ENCODE data around the gene CUBN. TPM values are rescaled to one million over a fixed set of nuclear protein-coding genes. Genes with fewer than 3 reads are reported as not detected.

The CUBN gene
- polyA plus RNA-seq, 5 donors, result 2.1 to 6.2 (median 3.4) TPM

DNA sequence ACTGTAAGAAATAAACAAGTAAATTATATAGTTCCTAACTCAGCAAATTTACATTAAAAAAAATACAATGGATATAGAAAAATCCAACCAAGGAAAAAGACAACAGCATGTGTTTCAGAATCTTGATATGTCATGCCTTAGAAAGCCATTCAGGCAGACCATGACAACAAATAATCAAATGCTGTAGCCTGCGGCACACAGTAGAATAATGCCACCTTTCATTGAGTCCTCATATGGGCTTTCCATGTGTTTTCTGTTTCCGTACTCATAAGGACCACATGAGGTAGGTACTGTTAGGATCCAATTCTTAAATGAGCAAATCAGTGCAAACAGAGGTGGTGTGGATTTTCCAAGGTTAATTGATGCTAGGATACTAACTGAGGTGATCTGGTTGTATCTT is 138.6 kb downstream of the CUBN start:
- DNase-seq, result no peak

GRCh38 chr10:16989826-16990293 is 139.8 kb downstream of the CUBN start:
- no peak for DNase-seq

DNA sequence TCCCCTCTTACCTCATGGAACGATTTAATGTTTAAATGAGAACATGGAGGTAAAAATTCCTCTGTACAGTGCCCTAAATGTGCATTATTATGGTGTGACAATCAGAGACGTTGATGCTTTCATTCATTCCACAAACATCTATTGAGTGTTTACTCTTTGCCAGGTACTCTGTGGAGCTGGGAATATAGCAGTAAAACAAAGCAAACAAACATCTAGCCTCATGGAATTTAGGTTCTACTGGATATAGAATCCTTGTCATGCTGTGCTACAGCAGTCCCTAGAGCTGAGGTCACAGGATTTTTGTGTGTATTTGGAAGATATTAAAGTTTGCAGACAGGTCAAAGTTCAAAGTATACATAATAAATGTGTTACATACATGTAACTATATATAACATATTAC is 140.7 kb downstream of the CUBN start:
- no peak for DNase-seq

- DNase-seq, result no peak
Observed at GRCh38 chr10:16987976-16988610, 141.5 kb downstream of the CUBN start.

DNA sequence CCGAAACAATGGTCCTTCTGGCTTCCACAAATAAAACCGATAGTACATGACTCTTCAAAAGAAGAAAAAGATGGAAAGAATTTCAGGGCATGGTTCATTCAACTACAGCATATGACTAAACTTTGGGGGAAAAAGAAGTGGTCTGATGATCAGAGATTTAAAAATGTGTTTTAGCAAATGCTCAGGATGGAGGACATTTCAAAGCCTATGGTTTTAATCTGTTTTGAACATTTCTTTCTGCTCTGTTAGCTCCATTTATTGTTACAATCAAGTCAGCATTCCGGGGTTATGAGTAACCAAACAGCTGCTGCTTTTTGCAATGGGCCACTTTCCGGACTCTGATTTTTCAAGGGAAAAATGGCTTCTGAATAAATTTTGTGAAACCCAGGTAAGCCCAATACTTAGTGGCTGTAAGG is 142.4 kb downstream of the CUBN start:
- DNase-seq, result no peak

DNA sequence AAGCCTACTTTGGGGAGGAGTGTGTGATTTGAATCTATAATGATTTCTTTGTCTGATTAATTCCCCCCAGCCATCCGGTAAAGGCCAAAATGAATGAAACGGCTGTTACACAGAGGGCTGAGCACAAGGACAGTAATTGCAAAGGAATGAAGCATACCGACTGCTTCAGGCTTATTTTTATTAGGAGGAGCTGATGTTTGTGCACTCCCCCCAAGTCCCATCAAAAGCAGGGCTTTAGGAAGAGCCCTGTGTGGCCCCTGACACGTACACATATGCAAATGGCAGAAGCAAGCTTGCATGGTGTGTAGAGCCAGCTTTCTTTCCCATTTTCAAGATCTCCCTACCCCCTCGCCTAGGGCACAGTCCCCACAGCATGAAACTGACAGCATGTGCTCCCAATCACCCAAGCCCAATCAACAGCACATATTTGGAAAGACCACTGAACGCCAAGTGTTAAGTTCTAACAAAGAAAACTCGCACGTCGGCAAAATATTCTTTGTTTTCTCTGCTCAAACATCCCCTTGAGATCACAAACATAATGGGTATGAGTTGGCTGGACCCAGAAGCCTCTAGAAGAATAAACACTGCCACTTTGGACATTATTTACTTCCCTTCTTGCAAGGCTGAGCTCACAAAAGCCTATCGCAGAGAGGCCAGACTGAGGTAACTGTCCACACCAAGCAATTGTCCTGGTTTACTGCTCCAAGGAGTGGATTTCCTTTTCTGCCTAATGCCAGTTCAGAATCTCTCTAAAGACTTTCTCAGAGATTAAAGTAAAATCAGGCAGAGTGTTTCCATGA is 143.0 kb downstream of the CUBN start:
- DNase-seq, result peak in 1 of 2 donors; percentile 66

DNA sequence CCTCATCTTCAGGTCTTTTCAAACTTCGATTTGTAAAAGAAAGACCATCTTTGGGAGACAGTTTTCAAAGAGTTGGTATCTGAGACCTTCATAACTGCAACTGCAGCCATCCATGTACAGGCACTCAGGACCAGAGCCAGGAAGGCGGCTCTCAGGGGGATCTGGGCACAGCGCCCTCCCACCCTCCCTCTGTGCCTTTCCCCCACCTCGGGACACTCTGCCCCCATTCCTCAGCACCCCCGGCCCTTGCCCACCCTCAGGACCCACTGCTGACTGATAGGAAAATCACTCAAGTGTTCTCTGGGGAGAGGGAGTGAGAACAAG is 143.6 kb downstream of the CUBN start:
- no peak for DNase-seq

- DNase-seq, result no peak
Observed at GRCh38 chr10:16984242-16984641, 145.4 kb downstream of the CUBN start.

GRCh38 chr10:16976803-16977202 is 152.8 kb downstream of the CUBN start:
- no peak for DNase-seq

DNA sequence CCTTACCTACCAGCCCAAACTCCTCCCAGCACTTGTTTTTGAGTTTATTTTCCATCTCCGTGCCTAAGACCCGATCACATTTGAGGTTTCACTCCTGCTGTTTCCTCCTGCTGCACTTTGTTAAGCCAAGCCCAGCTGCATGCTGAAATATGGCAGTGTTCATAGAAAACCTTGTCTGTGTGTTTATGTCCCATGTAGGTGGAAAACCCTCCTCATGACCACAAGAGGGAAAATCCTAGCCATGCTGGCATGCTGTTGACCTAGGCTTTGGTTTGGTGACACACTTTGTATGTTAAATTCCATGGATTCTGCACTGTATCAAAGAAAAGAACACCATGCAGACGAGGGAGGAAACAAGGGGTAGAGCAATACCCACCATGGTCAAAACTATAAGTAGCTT is 154.4 kb downstream of the CUBN start:
- DNase-seq, result no peak

- no peak for DNase-seq
Observed at GRCh38 chr10:16968416-16969041, 161.1 kb downstream of the CUBN start.

- DNase-seq, result no peak
Observed at GRCh38 chr10:16967866-16968415, 161.7 kb downstream of the CUBN start.

DNA sequence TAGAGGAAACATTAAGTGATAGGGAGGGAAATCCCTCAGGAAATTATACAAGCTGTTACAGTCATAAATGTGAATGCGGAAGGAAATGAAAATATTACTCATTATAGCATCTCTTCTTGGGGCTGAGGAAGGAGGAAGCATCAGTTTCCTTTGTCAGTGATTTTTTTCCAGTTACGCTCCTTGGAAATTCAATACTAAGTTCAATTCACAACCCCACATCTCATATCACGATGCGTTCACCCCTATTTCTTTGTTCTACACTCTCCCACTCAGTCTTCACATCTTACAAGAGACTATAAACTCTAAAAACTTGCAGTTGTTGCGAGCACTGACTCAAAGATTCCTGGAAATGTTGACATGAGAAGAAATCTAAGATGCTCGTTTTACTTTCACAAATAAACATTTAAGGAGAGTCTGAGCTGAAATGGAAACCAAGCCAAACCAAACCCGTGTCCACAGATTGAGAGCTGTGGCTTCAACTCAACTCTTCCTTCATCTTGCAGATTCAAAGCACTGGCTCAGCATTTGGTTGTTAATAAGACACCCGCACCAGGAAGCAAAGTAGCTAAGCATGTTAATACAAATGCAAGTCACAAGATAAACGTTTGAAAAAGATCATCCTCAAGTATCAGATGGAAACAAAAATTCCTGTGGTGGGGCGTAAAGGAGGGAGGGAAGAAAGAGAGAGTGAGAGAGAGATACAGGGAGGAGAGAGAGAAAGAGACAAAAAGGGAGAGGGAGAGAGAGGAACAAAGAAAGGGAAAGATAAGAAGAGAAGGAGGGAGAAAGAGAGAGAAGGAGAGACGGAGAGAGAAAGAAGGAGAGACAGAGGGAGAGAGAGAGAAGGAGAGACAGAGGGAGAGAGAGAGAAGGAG is 162.4 kb downstream of the CUBN start:
- no peak for DNase-seq

GRCh38 chr10:16965740-16966447 is 163.7 kb downstream of the CUBN start:
- no peak for DNase-seq

- DNase-seq, result no peak
Observed at GRCh38 chr10:16965344-16965616, 164.3 kb downstream of the CUBN start.

- no peak for DNase-seq
Observed at GRCh38 chr10:16964576-16965343, 164.9 kb downstream of the CUBN start.

DNA sequence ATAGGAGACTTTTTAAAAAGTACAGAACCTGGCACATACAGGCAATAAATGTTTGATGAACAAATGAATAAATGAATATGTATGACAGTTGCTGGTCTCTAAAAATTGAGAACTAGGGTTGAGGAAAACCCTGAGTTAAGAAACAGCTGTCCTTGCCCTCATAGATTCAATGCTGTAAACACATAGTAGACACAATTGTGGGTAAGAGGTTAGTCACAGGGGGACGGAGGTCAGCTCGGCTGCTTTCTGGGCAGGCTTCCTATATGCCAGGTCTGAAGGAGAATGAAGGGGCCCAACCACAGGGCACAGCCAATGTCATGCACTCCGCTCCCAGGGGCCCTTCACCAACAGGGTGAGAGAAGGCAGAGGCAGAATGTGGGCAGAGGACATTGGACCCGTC is 169.1 kb downstream of the CUBN start:
- no peak for DNase-seq

GRCh38 chr10:16957038-16957437 is 172.6 kb downstream of the CUBN start:
- DNase-seq, result no peak

- no peak for DNase-seq
Observed at GRCh38 chr10:16954280-16955030, 175.2 kb downstream of the CUBN start.

- DNase-seq, result no peak
Observed at GRCh38 chr10:16953270-16953669, 176.3 kb downstream of the CUBN start.

Measured in right lung (tissue), 5 donors.